Measurements from ENCODE around the gene PROK2.

Gene PROK2

GRCh38 chr3:71732637-71733036 is 52.3 kb downstream of the PROK2 start:
- no peak for DNase-seq

- DNase-seq = no peak
Measured at GRCh38 chr3:71728632-71729342, 56.2 kb downstream of the PROK2 start.

- DNase-seq = no peak
Measured at GRCh38 chr3:71726146-71726545, 58.8 kb downstream of the PROK2 start.

- DNase-seq = no peak
Measured at GRCh38 chr3:71725271-71725991, 59.5 kb downstream of the PROK2 start, which contains the start of gene EIF4E3. TSS of gene EIF4E3 (minus strand) at chr3:71725402. CDS start at chr3:71725367, 35 bp downstream.

DNA sequence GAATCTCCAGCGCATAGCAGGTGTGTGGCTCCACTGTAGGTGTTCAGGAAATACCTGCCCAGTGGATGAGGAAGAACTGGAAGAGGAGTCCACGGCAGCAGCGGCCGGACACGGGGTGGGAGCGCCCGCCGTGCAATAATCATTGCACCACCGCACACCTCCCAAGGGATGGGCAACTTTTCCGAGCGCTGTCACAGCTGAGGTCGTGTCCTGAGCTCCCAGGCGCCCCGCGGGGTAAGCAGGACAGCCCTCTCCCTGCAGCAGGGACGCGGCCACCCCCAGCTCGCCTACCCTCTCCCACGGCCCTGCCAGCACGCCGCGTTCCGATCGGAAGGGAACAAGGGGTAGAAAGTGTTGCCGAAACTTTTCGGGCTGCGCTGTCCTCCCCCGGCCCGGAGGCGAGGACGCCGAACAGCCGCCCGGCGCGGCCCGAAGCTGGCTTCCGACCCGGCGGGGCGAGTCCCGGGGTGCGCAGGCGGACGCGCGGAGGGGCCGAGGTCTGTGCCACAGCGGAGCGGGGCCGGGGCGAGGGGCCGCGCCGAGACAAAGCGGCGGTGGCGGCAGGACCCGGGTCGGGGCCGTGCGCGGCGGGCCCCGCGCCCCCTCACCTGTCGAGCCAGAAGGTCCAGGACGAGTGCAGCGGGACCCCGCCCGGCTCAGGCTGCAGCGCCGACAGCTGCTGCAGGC is 60.2 kb downstream of the PROK2 start:
- DNase-seq = no peak

- DNase-seq = no peak
Measured at GRCh38 chr3:71724171-71724453, 60.8 kb downstream of the PROK2 start.

GRCh38 chr3:71723452-71724170 is 61.3 kb downstream of the PROK2 start:
- DNase-seq = no peak

DNA sequence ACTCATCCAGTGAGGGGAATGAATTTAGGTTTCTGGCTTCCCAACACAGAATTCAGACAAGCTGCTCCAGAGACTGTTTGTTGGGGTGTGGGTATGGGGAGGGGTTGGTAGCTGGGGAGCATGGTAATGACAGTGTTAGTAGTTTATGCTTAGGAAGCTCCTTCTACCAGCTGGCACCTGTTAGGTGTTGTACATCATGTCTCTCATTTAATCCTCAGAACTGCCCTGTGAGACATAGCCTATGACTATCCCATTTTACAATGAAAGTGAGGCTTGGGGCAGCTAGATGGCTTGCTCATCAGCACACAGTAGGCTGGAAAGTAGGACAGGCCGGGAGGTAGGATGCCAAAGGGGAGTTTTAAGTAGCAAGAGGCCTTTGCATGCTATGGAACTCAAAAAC is 62.3 kb downstream of the PROK2 start:
- DNase-seq = no peak
